ENCODE data around the gene PDE4D. TPM values are rescaled to one million over a fixed set of nuclear protein-coding genes. Genes with fewer than 3 reads are reported as not detected.

Gene PDE4D
- polyA plus RNA-seq, 1 donor (not counting 4 experiments of a cell fraction or from before 2014, with no cell fraction given) = 3.6 TPM

DNA sequence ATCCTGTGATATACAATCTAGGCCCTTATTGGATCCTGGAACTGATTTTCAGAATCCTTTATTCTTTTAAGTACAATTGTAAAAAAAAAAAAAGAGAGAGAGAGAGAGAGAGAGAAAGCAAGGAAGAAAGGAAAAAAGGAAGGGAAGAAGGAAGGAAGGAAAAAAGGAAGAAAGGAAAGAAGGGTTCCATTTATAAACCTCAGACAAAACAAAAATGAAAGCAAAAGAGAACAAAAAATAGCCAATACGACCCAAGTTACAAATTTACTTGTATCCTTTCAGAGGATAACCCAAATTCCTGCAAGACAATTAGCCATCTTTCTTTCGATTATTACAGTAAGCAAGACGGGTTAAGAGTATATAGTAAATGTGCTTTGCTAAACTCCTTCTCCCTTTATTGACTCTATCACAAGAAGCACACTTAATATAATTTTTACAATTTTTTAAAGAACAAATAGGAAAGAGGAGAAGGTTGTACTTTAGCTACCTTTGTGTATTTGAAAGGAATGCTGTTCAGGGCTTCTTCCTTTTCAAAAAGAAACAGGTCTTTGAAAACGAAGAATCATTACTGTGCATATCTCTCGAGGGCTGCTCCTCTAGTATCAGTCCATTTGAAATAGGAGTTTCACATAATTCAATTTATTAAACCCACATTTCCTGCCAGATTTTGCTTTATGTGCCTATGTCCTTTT is 767.4 kb downstream of the PDE4D start:
- dilution Hi-C loops (cut with MboI; ENCODE audit: extremely low pct_ligation_motif_present, low sequenced_read_pairs) = no loop called here
- H3K9ac ChIP-seq (ENCODE audit: control insufficient read depth, extremely low read depth, insufficient read depth, low read length) = no peak overlapping the region
- H3K4me2 ChIP-seq (ENCODE audit: control insufficient read depth, extremely low read depth, insufficient read depth, low read depth, low read length) = peak overlapping the region; percentile 78
- no peaks in the 10 kb centered on the region for H3K36me3 ChIP-seq (ENCODE audit: control insufficient read depth in 2 of 2, extremely low read depth in 1 of 2, insufficient read depth in 2 of 2, low read length in 2 of 2)
- no peaks in the 10 kb centered on the region for H3K9me3 ChIP-seq (ENCODE audit: control insufficient read depth, low read depth, low read length)
- H3K4me3 ChIP-seq (ENCODE audit: control insufficient read depth in 2 of 3, extremely low read depth in 1 of 3, insufficient read depth in 2 of 3, low read depth in 1 of 3, low read length in 3 of 3) = no peak overlapping the region
- H3K27ac ChIP-seq (ENCODE audit: control insufficient read depth, insufficient read depth, low read length) = no peak overlapping the region
- no peak overlapping the region for H2AFZ ChIP-seq (ENCODE audit: control insufficient read depth, low read length)
- peaks cover 14% of the 10 kb centered on the region for H3K4me1 ChIP-seq (ENCODE audit: control insufficient read depth, extremely low read depth, insufficient read depth, low read length)
- H3K79me2 ChIP-seq (ENCODE audit: control insufficient read depth, insufficient read depth, low read length) = no peaks in the 10 kb centered on the region
- DNase-seq (ENCODE audit: low read depth, low spot score) (no peak), FAIRE-seq (no peak)
- H4K20me1 ChIP-seq (ENCODE audit: control insufficient read depth, extremely low read depth, insufficient read depth, low read length) = no peaks in the 10 kb centered on the region
- H3K27me3 ChIP-seq (ENCODE audit: control insufficient read depth, extremely low read depth, insufficient read depth, low read length) = no peaks in the 10 kb centered on the region
- no peaks in the 10 kb centered on the region for H3K9me1 ChIP-seq (ENCODE audit: control insufficient read depth, extremely low read depth, insufficient read depth, low read length)
- no peak for TF ChIP-seq EZH2 (IDR thresholded peaks at IDR 0.05; ENCODE audit: low read length)
- TF ChIP-seq, protein P1, sequence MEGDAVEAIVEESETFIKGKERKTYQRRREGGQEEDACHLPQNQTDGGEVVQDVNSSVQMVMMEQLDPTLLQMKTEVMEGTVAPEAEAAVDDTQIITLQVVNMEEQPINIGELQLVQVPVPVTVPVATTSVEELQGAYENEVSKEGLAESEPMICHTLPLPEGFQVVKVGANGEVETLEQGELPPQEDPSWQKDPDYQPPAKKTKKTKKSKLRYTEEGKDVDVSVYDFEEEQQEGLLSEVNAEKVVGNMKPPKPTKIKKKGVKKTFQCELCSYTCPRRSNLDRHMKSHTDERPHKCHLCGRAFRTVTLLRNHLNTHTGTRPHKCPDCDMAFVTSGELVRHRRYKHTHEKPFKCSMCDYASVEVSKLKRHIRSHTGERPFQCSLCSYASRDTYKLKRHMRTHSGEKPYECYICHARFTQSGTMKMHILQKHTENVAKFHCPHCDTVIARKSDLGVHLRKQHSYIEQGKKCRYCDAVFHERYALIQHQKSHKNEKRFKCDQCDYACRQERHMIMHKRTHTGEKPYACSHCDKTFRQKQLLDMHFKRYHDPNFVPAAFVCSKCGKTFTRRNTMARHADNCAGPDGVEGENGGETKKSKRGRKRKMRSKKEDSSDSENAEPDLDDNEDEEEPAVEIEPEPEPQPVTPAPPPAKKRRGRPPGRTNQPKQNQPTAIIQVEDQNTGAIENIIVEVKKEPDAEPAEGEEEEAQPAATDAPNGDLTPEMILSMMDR (optimal IDR thresholded peaks at IDR 0.05 in 1 of 3, IDR thresholded peaks at IDR 0.05 in 1 of 3, conservative IDR thresholded peaks at IDR 0.05 in 1 of 3; ENCODE audit: extremely low read depth in 1 of 3, insufficient read depth in 2 of 3, low read length in 3 of 3) = no peak

DNA sequence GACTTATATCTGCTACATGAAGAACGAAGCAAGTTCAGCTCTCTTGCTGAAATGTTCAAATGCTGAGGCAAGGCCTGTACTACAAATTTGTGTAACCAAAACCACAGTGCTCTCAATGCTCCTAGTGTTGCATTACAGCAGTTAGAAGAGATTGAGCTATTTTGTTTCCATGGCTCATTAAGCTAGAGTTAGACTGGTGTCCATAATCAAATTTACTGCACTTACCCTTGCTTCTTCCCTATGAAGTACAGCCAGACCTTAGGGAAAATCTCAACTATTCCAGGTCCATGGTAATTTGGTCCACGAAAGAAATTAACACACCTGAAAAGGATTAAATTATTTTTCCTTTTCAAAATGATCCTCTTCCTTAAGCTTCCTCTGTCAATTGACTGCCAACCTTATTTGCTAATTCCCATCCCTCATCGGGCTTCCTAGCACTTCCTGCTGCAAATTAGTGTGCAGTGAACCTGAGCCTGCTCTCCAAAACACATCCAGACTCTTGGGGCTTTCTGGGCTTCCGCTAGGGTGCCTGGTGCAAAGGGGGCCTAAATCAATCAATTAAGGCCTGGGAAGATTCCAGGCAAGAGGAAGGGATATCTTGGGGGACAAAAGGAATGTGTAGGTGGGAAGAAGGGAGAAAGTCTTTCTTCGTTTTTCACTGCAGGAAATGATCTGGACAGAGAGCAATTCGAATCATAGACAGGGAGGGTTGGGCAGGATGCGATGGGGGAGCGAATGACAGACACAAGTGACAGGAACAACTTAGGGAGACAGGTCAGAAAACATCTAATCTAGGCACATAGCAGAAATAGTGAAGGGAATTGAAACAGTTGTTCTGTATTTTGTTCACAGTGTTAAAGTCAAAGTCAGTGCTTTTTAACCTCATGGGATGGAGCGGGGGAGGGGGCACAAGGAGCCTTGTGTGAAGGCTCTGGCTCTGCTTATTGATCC is 768.2 kb downstream of the PDE4D start:
- Histone ChIP-seq H3K79me2 (ENCODE audit: control insufficient read depth, insufficient read depth, low read length) (no peaks in the 10 kb centered on the region), H3K27ac (ENCODE audit: control insufficient read depth, insufficient read depth, low read length) (no peak overlapping the region), H3K9me1 (ENCODE audit: control insufficient read depth, extremely low read depth, insufficient read depth, low read length) (no peaks in the 10 kb centered on the region), H3K4me1 (ENCODE audit: control insufficient read depth, extremely low read depth, insufficient read depth, low read length) (peaks cover 14% of the 10 kb centered on the region), H4K20me1 (ENCODE audit: control insufficient read depth, extremely low read depth, insufficient read depth, low read length) (no peaks in the 10 kb centered on the region), H3K4me2 (ENCODE audit: control insufficient read depth, extremely low read depth, insufficient read depth, low read depth, low read length) (no peak overlapping the region), H3K9me3 (ENCODE audit: control insufficient read depth, low read depth, low read length) (no peaks in the 10 kb centered on the region), H3K36me3 (ENCODE audit: control insufficient read depth in 2 of 2, extremely low read depth in 1 of 2, insufficient read depth in 2 of 2, low read length in 2 of 2) (no peaks in the 10 kb centered on the region), H3K9ac (ENCODE audit: control insufficient read depth, extremely low read depth, insufficient read depth, low read length) (no peak overlapping the region), H3K4me3 (ENCODE audit: control insufficient read depth in 2 of 3, extremely low read depth in 1 of 3, insufficient read depth in 2 of 3, low read depth in 1 of 3, low read length in 3 of 3) (no peak overlapping the region), H2AFZ (ENCODE audit: control insufficient read depth, low read length) (no peak overlapping the region), H3K27me3 (ENCODE audit: control insufficient read depth, extremely low read depth, insufficient read depth, low read length) (no peaks in the 10 kb centered on the region)
- dilution Hi-C loops (cut with MboI; ENCODE audit: extremely low pct_ligation_motif_present, low sequenced_read_pairs) = no loop called here
- TF ChIP-seq EZH2 (IDR thresholded peaks at IDR 0.05; ENCODE audit: low read length) = no peak
- TF ChIP-seq, protein P1 (optimal IDR thresholded peaks at IDR 0.05 in 1 of 3, IDR thresholded peaks at IDR 0.05 in 1 of 3, conservative IDR thresholded peaks at IDR 0.05 in 1 of 3; ENCODE audit: extremely low read depth in 1 of 3, insufficient read depth in 2 of 3, low read length in 3 of 3) = no peak
- no peak for FAIRE-seq
- DNase-seq (ENCODE audit: low read depth, low spot score) = no peak
